Measurements from ENCODE around the gene SORBS2. TPM values are rescaled to one million over a fixed set of nuclear protein-coding genes. Genes with fewer than 3 reads are reported as not detected.

The SORBS2 gene
- total RNA-seq, 1 experiment from 2014 or later = 8.4 TPM

GRCh38 chr4:185752872-185753271, 59.1 kb downstream of the SORBS2 start:
- TF ChIP-seq POLR2AphosphoS5 (IDR thresholded peaks at IDR 0.05; ENCODE audit: low read depth, low read length) = no peak
- no peak for TF ChIP-seq SIN3A (IDR thresholded peaks at IDR 0.05; ENCODE audit: borderline replicate concordance, insufficient read depth, low read depth, low read length)
- no peak for TF ChIP-seq CTCF (IDR thresholded peaks at IDR 0.05)
- TF ChIP-seq, protein P1, sequence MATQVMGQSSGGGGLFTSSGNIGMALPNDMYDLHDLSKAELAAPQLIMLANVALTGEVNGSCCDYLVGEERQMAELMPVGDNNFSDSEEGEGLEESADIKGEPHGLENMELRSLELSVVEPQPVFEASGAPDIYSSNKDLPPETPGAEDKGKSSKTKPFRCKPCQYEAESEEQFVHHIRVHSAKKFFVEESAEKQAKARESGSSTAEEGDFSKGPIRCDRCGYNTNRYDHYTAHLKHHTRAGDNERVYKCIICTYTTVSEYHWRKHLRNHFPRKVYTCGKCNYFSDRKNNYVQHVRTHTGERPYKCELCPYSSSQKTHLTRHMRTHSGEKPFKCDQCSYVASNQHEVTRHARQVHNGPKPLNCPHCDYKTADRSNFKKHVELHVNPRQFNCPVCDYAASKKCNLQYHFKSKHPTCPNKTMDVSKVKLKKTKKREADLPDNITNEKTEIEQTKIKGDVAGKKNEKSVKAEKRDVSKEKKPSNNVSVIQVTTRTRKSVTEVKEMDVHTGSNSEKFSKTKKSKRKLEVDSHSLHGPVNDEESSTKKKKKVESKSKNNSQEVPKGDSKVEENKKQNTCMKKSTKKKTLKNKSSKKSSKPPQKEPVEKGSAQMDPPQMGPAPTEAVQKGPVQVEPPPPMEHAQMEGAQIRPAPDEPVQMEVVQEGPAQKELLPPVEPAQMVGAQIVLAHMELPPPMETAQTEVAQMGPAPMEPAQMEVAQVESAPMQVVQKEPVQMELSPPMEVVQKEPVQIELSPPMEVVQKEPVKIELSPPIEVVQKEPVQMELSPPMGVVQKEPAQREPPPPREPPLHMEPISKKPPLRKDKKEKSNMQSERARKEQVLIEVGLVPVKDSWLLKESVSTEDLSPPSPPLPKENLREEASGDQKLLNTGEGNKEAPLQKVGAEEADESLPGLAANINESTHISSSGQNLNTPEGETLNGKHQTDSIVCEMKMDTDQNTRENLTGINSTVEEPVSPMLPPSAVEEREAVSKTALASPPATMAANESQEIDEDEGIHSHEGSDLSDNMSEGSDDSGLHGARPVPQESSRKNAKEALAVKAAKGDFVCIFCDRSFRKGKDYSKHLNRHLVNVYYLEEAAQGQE (IDR thresholded peaks at IDR 0.05; ENCODE audit: insufficient read depth in 1 of 2, low read depth in 2 of 2, low read length in 1 of 2) = no peak
- TF ChIP-seq TCF7L2 (IDR thresholded peaks at IDR 0.05; ENCODE audit: low read depth, low read length) = no peak
- no peak for DNase-seq (ENCODE audit: low read depth, low spot score)
- Histone ChIP-seq H3K4me1 (ENCODE audit: control insufficient read depth, insufficient read depth, low read length) (no peaks in the 10 kb centered on the region), H3K36me3 (ENCODE audit: control insufficient read depth, insufficient read depth, low read length) (no peaks in the 10 kb centered on the region), H3K27ac (ENCODE audit: low read length) (no peak overlapping the region), H3K27me3 (ENCODE audit: control insufficient read depth, insufficient read depth, low read length) (no peaks in the 10 kb centered on the region), H3K4me3 (ENCODE audit: low read depth in 2 of 2, low read length in 2 of 2) (no peak overlapping the region), H3K9me3 (ENCODE audit: control insufficient read depth, insufficient read depth, low read depth, low read length) (no peaks in the 10 kb centered on the region)
- intact Hi-C loops (cut with micrococcal nuclease; ENCODE audit: unreplicated experiment) (no loop called here), in situ Hi-C loops (cut with HindIII; ENCODE audit: low pct_unique_long_range_greater_than_20kb, low sequenced_read_pairs) (no loop called here)
- no peak for ATAC-seq
- no TSS peak for BruUV-seq (replicated peaks)
- CTCF ChIA-PET = no interaction called here
- POLR2A ChIA-PET = no interaction called here

GRCh38 chr4:185749858-185750257, 62.1 kb downstream of the SORBS2 start:
- intact Hi-C loops (cut with micrococcal nuclease; ENCODE audit: unreplicated experiment) = no loop called here
- POLR2A ChIA-PET = no interaction called here
- BruUV-seq (replicated peaks) = no TSS peak

More at GRCh38 chr4:185749858-185750257, 62.1 kb downstream of the SORBS2 start:
- CTCF ChIA-PET = no interaction called here
- TF ChIP-seq SIN3A (IDR thresholded peaks at IDR 0.05; ENCODE audit: borderline replicate concordance, insufficient read depth, low read depth, low read length) = no peak
- no peak for TF ChIP-seq CTCF (IDR thresholded peaks at IDR 0.05)
- no peak for TF ChIP-seq TCF7L2 (IDR thresholded peaks at IDR 0.05; ENCODE audit: low read depth, low read length)
- TF ChIP-seq, protein P1 (IDR thresholded peaks at IDR 0.05; ENCODE audit: insufficient read depth in 1 of 2, low read depth in 2 of 2, low read length in 1 of 2) = no peak
- no peak for TF ChIP-seq POLR2AphosphoS5 (IDR thresholded peaks at IDR 0.05; ENCODE audit: low read depth, low read length)
- H3K9me3 ChIP-seq (ENCODE audit: control insufficient read depth, insufficient read depth, low read depth, low read length) = no peaks in the 10 kb centered on the region
- H3K4me1 ChIP-seq (ENCODE audit: control insufficient read depth, insufficient read depth, low read length) = no peaks in the 10 kb centered on the region
- ATAC-seq (no peak), DNase-seq (ENCODE audit: low read depth, low spot score) (no peak)
- H3K27ac ChIP-seq (ENCODE audit: low read length) = no peak overlapping the region
- in situ Hi-C loops (cut with HindIII; ENCODE audit: low pct_unique_long_range_greater_than_20kb, low sequenced_read_pairs) = no loop called here
- no peaks in the 10 kb centered on the region for H3K36me3 ChIP-seq (ENCODE audit: control insufficient read depth, insufficient read depth, low read length)
- H3K27me3 ChIP-seq (ENCODE audit: control insufficient read depth, insufficient read depth, low read length) = no peaks in the 10 kb centered on the region
- no peak overlapping the region for H3K4me3 ChIP-seq (ENCODE audit: low read depth in 2 of 2, low read length in 2 of 2)
